ENCODE measurements around the gene ATXN1.

DNA sequence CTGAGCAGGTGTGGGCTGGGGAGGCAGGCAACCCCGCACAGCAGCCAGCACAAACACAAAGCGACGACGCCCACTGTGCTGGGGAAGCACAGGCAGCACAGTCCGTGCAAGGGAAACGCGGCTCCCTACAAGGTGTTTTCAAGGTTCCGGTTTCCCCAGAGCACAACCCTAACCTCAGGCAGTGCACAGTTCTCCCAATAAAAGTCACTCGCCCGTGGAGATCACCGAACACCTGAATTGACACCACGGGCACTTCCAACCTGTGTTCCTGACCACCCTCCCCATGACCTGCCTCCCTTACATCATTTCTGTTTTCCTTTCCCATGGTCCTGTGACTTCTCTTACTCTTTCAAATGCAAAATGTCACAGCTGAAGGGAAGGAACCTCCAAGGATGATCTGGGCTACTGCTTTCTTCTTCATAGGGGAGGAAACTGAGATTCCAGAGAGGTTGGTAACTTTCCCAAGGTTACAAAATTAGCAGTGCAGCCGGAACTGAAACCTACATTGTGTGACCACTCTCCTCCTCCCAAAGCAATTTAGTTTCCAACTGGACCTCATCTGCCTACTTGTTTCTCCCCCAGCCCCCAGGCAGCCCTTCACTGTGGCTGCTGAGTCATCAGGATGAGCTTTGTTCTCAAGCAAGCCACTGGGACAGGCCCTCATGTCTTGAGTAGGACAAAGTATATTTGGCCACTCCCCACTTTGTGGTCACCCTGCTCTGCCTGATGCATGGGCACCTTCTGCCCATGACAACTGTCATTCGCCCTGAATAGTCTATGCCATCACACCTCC is 125.3 kb downstream of the ATXN1 start:
- no peak for TF ChIP-seq EZH2phosphoT487 (IDR thresholded peaks at IDR 0.05; ENCODE audit: insufficient read depth, low read depth)
- no peak for TF ChIP-seq EZH2 (IDR thresholded peaks at IDR 0.05; ENCODE audit: insufficient read depth, poor library complexity, severe bottlenecking)

Measured in GM23248 (cell line).